Measurements from ENCODE around the gene SHROOM3.
"Not testable (repeated sequence)": the region's sequence is repeated elsewhere in the genome, so short reads cannot be mapped to it uniquely, and the experiment has no call there.

DNA sequence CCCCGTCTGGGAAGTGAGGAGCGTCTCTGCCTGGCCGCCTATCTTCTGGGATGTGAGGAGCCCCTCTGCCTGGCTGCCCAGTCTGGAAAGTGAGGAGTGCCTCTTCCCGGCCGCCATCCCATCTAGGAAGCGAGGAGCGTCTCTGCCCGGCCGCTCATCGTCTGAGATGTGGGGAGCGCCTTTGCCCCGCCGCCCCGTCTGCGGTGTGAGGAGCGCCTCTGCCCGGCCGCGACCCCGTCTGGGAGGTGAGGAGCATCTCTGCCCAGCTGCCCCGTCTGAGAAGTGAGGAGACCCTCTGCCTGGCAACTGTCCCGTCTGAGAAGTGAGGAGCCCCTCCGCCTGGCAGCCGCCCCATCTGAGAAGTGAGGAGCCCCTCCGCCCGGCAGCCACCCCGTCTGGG, 11.9 kb upstream of the SHROOM3 start:
- TF ChIP-seq, protein P1, sequence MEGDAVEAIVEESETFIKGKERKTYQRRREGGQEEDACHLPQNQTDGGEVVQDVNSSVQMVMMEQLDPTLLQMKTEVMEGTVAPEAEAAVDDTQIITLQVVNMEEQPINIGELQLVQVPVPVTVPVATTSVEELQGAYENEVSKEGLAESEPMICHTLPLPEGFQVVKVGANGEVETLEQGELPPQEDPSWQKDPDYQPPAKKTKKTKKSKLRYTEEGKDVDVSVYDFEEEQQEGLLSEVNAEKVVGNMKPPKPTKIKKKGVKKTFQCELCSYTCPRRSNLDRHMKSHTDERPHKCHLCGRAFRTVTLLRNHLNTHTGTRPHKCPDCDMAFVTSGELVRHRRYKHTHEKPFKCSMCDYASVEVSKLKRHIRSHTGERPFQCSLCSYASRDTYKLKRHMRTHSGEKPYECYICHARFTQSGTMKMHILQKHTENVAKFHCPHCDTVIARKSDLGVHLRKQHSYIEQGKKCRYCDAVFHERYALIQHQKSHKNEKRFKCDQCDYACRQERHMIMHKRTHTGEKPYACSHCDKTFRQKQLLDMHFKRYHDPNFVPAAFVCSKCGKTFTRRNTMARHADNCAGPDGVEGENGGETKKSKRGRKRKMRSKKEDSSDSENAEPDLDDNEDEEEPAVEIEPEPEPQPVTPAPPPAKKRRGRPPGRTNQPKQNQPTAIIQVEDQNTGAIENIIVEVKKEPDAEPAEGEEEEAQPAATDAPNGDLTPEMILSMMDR (IDR thresholded peaks at IDR 0.05): not testable (repeated sequence)
- TF ChIP-seq POLR2A (IDR thresholded peaks at IDR 0.05): not testable (repeated sequence)

Measured in Peyer's patch (tissue), 4 donors.